Mesenchymal stem cell (in vitro differentiated cells and primary cell): ENCODE measurements around the gene DEPP1.

Experiments
- DNase-seq: peaks from one replicate; pipeline ENCODE4 v3.0.0-alpha.2; 2013
- H2AFZ ChIP-seq: one replicate; pipeline ENCODE4 v1.6.1; 2013; ENCODE audit warnings: low read depth, mild to moderate bottlenecking, control low read depth, inconsistent platforms, low read length, moderate library complexity
- H2AK5ac ChIP-seq: 2 replicates; pipeline ENCODE4 v1.6.1; 2013; ENCODE audit warnings: low read length, moderate library complexity, mild to moderate bottlenecking, inconsistent platforms; ENCODE audit not compliant: severe bottlenecking
- H2BK120ac ChIP-seq: one replicate; pipeline ENCODE4 v1.6.1; 2013; ENCODE audit warnings: low read depth, mild to moderate bottlenecking, inconsistent platforms, low read length, moderate library complexity
- H2BK12ac ChIP-seq, 2 experiments: one replicate each; pipeline ENCODE4 v1.6.1; 2013; ENCODE audit warnings: inconsistent platforms in 2 of 2, low read length in 2 of 2, mild to moderate bottlenecking in 2 of 2, moderate library complexity in 2 of 2, control low read depth in 1 of 2
- H2BK15ac ChIP-seq: one replicate; pipeline ENCODE4 v1.6.1; 2013; ENCODE audit warnings: mild to moderate bottlenecking, low read depth, inconsistent platforms; ENCODE audit not compliant: poor library complexity, severe bottlenecking
- H2BK5ac ChIP-seq: 2 replicates; pipeline ENCODE4 v1.6.1; 2013; ENCODE audit warnings: low read depth, mild to moderate bottlenecking, low read length, control low read depth, inconsistent platforms; ENCODE audit not compliant: poor library complexity, severe bottlenecking
- H3K14ac ChIP-seq, 2 experiments: one replicate each; pipeline ENCODE4 v1.6.1; 2013; ENCODE audit warnings: inconsistent platforms in 2 of 2, low read length in 2 of 2, control low read depth in 1 of 2, mild to moderate bottlenecking in 1 of 2, moderate library complexity in 1 of 2
- H3K18ac ChIP-seq, 2 experiments: one replicate each; pipeline ENCODE4 v1.6.1; 2013; ENCODE audit warnings: inconsistent platforms in 2 of 2, low read length in 2 of 2, control low read depth in 1 of 2, low read depth in 1 of 2, mild to moderate bottlenecking in 1 of 2
- H3K23ac ChIP-seq, 2 experiments: one replicate each; pipeline ENCODE4 v1.6.1; 2013; ENCODE audit warnings: inconsistent platforms in 2 of 2, low read length in 2 of 2, mild to moderate bottlenecking in 2 of 2, moderate library complexity in 2 of 2, control low read depth in 1 of 2
- H3K27ac ChIP-seq: 2 replicates; pipeline ENCODE4 v1.5.1; 2013; ENCODE audit warnings: mild to moderate bottlenecking, moderate library complexity, low read length, control low read depth, inconsistent platforms; ENCODE audit not compliant: poor library complexity, severe bottlenecking
- H3K27me3 ChIP-seq, 2 experiments: 2 replicates each; pipeline versions ENCODE4 v1.6.1 to v1.7.0; 2013; ENCODE audit warnings: low read length in 2 of 2, mild to moderate bottlenecking in 2 of 2, moderate library complexity in 2 of 2, control low read depth in 1 of 2, inconsistent platforms in 1 of 2; ENCODE audit not compliant: control insufficient read depth in 1 of 2, insufficient read depth in 1 of 2
- H3K36me3 ChIP-seq, 2 experiments: 2 replicates each; pipeline versions ENCODE4 v1.6.1 to v1.7.0; 2013; ENCODE audit warnings: low read length in 2 of 2, control low read depth in 1 of 2, inconsistent platforms in 1 of 2, low read depth in 1 of 2, mild to moderate bottlenecking in 1 of 2; ENCODE audit not compliant: insufficient read depth in 2 of 2, control insufficient read depth in 1 of 2
- H3K4ac ChIP-seq, 2 experiments: one replicate each; pipeline ENCODE4 v1.6.1; 2013; ENCODE audit warnings: inconsistent platforms in 2 of 2, low read length in 2 of 2, mild to moderate bottlenecking in 2 of 2, moderate library complexity in 2 of 2, control low read depth in 1 of 2, low read depth in 1 of 2
- H3K4me1 ChIP-seq: 2 replicates; pipeline ENCODE4 v1.6.1; 2013; ENCODE audit warnings: low read depth, low read length, control low read depth; ENCODE audit not compliant: control insufficient read depth, insufficient read depth
- H3K4me2 ChIP-seq: 2 replicates; pipeline ENCODE4 v1.6.1; 2013; ENCODE audit warnings: low read length, mild to moderate bottlenecking, inconsistent platforms; ENCODE audit not compliant: poor library complexity, severe bottlenecking
- H3K4me3 ChIP-seq, 2 experiments: 2 replicates each; pipeline versions ENCODE4 v1.5.1 to v1.7.0; 2013; ENCODE audit warnings: low read length in 2 of 2, mild to moderate bottlenecking in 2 of 2, control low read depth in 1 of 2, low read depth in 1 of 2; ENCODE audit not compliant: insufficient read depth in 1 of 2
- H3K79me1 ChIP-seq: replicated peaks from 2 replicates; pipeline ENCODE4 v1.6.1; 2013; ENCODE audit warnings: mild to moderate bottlenecking, control low read depth, low read length, inconsistent platforms; ENCODE audit not compliant: poor library complexity, severe bottlenecking
- H3K9ac ChIP-seq: 2 replicates; pipeline ENCODE4 v1.7.0; 2013; ENCODE audit warnings: mild to moderate bottlenecking, low read length, moderate library complexity
- H3K9me3 ChIP-seq: 2 replicates; pipeline ENCODE4 v1.7.0; 2013; ENCODE audit warnings: mild to moderate bottlenecking, low read length; ENCODE audit not compliant: control insufficient read depth
- H4K8ac ChIP-seq: one replicate; pipeline ENCODE4 v1.6.1; 2013; ENCODE audit warnings: inconsistent platforms, mild to moderate bottlenecking, low read length, moderate library complexity
- H4K91ac ChIP-seq: one replicate; pipeline ENCODE4 v1.6.1; 2013; ENCODE audit warnings: mild to moderate bottlenecking, low read length, inconsistent platforms
- WGBS: methylation state at CpG from one replicate; pipeline ENCODE4 v1.1.7; 2013; ENCODE audit warnings: mixed read lengths; 5-methylcytosine and 5-hydroxymethylcytosine counted together

DEPP1 gene

DNA sequence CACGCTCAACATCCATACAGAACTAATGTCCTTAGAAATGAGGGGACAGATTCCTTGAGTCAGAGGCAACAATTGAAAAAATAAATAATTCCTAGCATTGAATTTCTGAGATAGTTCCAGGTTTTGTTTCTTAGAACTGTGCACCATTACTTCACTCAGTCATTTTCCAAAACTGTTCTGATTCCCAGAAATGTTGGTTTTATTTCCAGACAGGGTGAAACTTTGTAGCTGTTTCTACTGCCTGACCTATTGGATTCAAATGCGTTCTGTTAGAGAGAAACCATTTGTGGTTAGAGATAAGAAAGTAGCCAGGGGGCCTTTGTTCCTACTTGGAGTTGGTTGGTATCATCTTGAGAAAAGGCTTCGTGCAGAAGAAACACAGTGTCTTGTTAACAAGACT lies 8.1 kb upstream of the DEPP1 start:
- H3K36me3 ChIP-seq, result peaks cover 13 to 53% of the 10 kb centered on the region in 2 experiments
- H3K27me3 ChIP-seq, result no peaks in the 10 kb centered on the region
- no peak for DNase-seq
- H3K9ac ChIP-seq, result no peak overlapping the region
- no peak overlapping the region for H2BK120ac ChIP-seq
- H2BK5ac ChIP-seq, result no peak overlapping the region
- H3K79me1 ChIP-seq, result no peaks in the 10 kb centered on the region
- no peak overlapping the region for H3K4ac ChIP-seq
- no peak overlapping the region for H2AFZ ChIP-seq
- no peak overlapping the region for H2BK12ac ChIP-seq
- no peak overlapping the region for H4K91ac ChIP-seq
- H3K9me3 ChIP-seq, result no peaks in the 10 kb centered on the region
- H3K14ac ChIP-seq, result no peak overlapping the region
- no peak overlapping the region for H3K4me3 ChIP-seq
- H3K4me1 ChIP-seq, result peaks cover 22% of the 10 kb centered on the region
- no peak overlapping the region for H3K18ac ChIP-seq
- no peak overlapping the region for H4K8ac ChIP-seq
- H3K27ac ChIP-seq, result no peak overlapping the region
- no peak overlapping the region for H2AK5ac ChIP-seq
- H3K23ac ChIP-seq, result no peak overlapping the region
- no peak overlapping the region for H2BK15ac ChIP-seq
- WGBS, result 57% methylated on average over 2 of the region's 3 CpGs
- no peak overlapping the region for H3K4me2 ChIP-seq

DNA sequence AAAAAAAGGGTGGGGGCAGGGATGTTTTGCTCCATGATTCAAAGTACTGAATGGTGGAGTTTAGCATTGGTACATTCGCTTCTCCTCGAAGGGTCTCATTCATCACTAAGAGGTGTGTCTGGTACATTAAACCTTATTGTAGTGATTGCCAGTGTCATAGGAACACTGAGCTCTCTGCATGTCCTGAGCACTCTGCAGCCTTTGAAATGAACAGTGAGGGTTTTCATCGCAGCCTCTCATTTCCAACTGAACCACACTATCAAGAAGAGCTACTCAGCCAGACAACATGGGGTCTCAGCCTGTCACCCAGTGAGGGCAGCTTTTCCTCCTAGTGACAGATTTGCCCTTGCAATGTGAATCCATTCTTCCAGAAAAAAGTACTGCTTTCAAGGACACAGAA lies 7.6 kb upstream of the DEPP1 start:
- no peak overlapping the region for H2BK120ac ChIP-seq
- H3K4me2 ChIP-seq, result no peak overlapping the region
- H2BK15ac ChIP-seq, result no peak overlapping the region
- no peak overlapping the region for H3K9ac ChIP-seq
- no peak overlapping the region for H2AFZ ChIP-seq
- H4K8ac ChIP-seq, result no peak overlapping the region
- H2AK5ac ChIP-seq, result no peak overlapping the region
- no peak overlapping the region for H3K4me3 ChIP-seq
- H2BK5ac ChIP-seq, result no peak overlapping the region
- no peak for DNase-seq
- H3K27ac ChIP-seq, result no peak overlapping the region
- peaks cover 25% of the 10 kb centered on the region for H3K4me1 ChIP-seq
- peaks cover 11 to 49% of the 10 kb centered on the region in 2 experiments for H3K36me3 ChIP-seq
- no peak overlapping the region for H4K91ac ChIP-seq
- H3K27me3 ChIP-seq, result no peaks in the 10 kb centered on the region
- H3K23ac ChIP-seq, result no peak overlapping the region
- 98% methylated on average over 3 of the region's 3 CpGs for WGBS
- H3K79me1 ChIP-seq, result no peaks in the 10 kb centered on the region
- H3K14ac ChIP-seq, result no peak overlapping the region
- peak overlapping the region in 1 of 2 experiments; percentile 2 for H3K4ac ChIP-seq
- no peak overlapping the region for H2BK12ac ChIP-seq
- no peak overlapping the region for H3K18ac ChIP-seq
- no peaks in the 10 kb centered on the region for H3K9me3 ChIP-seq

DNA sequence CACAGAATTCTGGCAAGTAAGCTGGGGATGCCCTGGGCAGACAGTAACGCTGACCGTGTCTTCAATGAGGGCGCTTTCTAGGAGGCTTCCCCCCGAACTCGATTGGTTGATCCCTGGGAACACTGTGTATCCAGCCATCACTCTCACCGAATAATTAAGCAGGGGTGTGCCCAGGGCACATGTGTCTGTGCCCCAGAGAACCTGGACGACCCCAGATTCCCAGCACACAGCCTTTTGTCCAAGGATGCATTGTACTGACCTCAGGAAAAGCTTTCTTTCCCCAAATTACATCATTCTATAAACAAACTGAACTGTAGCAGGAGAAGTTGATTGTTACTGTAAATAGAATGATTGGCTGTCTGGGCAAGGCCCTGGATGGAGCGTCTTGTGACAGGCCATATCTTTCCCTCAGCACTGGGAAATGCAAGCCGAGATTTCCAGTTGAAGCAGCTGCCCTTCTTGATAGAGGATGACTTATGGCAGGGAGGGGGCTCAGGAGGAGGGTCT lies 6.6 kb upstream of the DEPP1 start:
- H3K23ac ChIP-seq, result no peak overlapping the region
- peak overlapping the region; percentile 65 to 80 for H2BK12ac ChIP-seq
- no peak overlapping the region for H3K27ac ChIP-seq
- H3K18ac ChIP-seq, result peak overlapping the region; percentile 41 to 60
- WGBS, result 81% methylated on average over 9 of the region's 9 CpGs
- DNase-seq, result peak; percentile 72
- no peak overlapping the region for H2AK5ac ChIP-seq
- no peak overlapping the region for H3K14ac ChIP-seq
- no peak overlapping the region for H4K8ac ChIP-seq
- H2BK15ac ChIP-seq, result no peak overlapping the region
- H4K91ac ChIP-seq, result peak overlapping the region; percentile 30
- H2BK120ac ChIP-seq, result peak overlapping the region; percentile 46
- H3K36me3 ChIP-seq, result peaks cover 7 to 46% of the 10 kb centered on the region in 2 experiments
- no peaks in the 10 kb centered on the region for H3K27me3 ChIP-seq
- no peaks in the 10 kb centered on the region for H3K9me3 ChIP-seq
- no peak overlapping the region for H3K4me2 ChIP-seq
- no peak overlapping the region for H2AFZ ChIP-seq
- no peak overlapping the region for H3K4me3 ChIP-seq
- no peaks in the 10 kb centered on the region for H3K79me1 ChIP-seq
- no peak overlapping the region for H2BK5ac ChIP-seq
- no peak overlapping the region for H3K9ac ChIP-seq
- peaks cover 29% of the 10 kb centered on the region for H3K4me1 ChIP-seq
- peak overlapping the region; percentile 37 to 51 for H3K4ac ChIP-seq

- DNase-seq, result no peak
- Histone ChIP-seq H3K4me1 (peaks cover 34% of the 10 kb centered on the region), H3K27ac (no peak overlapping the region), H3K14ac (peak overlapping the region in 1 of 2 experiments; percentile 30), H3K18ac (peak overlapping the region; percentile 41 to 60), H3K4ac (peak overlapping the region; percentile 19 to 43), H3K4me3 (no peak overlapping the region), H2AFZ (no peak overlapping the region), H4K91ac (peak overlapping the region; percentile 82), H3K9ac (no peak overlapping the region), H3K36me3 (peaks cover 7 to 45% of the 10 kb centered on the region in 2 experiments), H3K4me2 (no peak overlapping the region), H2BK120ac (no peak overlapping the region), H4K8ac (no peak overlapping the region), H2BK5ac (no peak overlapping the region), H3K9me3 (no peaks in the 10 kb centered on the region), H3K23ac (no peak overlapping the region), H2AK5ac (peak overlapping the region; percentile 4), H3K79me1 (no peaks in the 10 kb centered on the region), H2BK15ac (no peak overlapping the region), H2BK12ac (peak overlapping the region; percentile 65 to 80), H3K27me3 (no peaks in the 10 kb centered on the region)
- 94% methylated on average over 15 of the region's 15 CpGs for WGBS
Observed at GRCh38 chr10:44984671-44985101, 6.1 kb upstream of the DEPP1 start.
